ENCODE results near the gene ZNF281.
A peak's percentile ranks its signal among the peaks of the same experiment; 100 is the strongest.
"Not testable (repeated sequence)": the region's sequence is repeated elsewhere in the genome, so short reads cannot be mapped to it uniquely, and the experiment has no call there.

The ZNF281 gene

GRCh38 chr1:200362421-200362820 is 47.4 kb downstream of the ZNF281 start:
- DNase-seq (ENCODE audit: low read depth): no peak
- TF ChIP-seq CTCF (IDR thresholded peaks at IDR 0.05; ENCODE audit: insufficient read depth, low read depth, low read length, missing control alignments): no peak
- no peak overlapping the region for H3K4me3 ChIP-seq (ENCODE audit: low read length)

- no peak for TF ChIP-seq CTCF (IDR thresholded peaks at IDR 0.05; ENCODE audit: insufficient read depth, low read depth, low read length, missing control alignments)
- peak; percentile 81 for DNase-seq (ENCODE audit: low read depth)
- no peak overlapping the region for H3K4me3 ChIP-seq (ENCODE audit: low read length)
Observed at GRCh38 chr1:200359610-200360163, 50.1 kb downstream of the ZNF281 start.

GRCh38 chr1:200357925-200358324 is 51.9 kb downstream of the ZNF281 start:
- DNase-seq (ENCODE audit: low read depth); H3K4me3 ChIP-seq (ENCODE audit: low read length): not testable (repeated sequence)

- TF ChIP-seq CTCF (IDR thresholded peaks at IDR 0.05; ENCODE audit: insufficient read depth, low read depth, low read length, missing control alignments): no peak
- no peak overlapping the region for H3K4me3 ChIP-seq (ENCODE audit: low read length)
- no peak for DNase-seq (ENCODE audit: low read depth)
Observed at GRCh38 chr1:200355801-200356200, 54.0 kb downstream of the ZNF281 start.

Data from epithelial cell of esophagus (primary cell).